ENCODE data around the gene NCK2. TPM values are rescaled to one million over a fixed set of nuclear protein-coding genes. Genes with fewer than 3 reads are reported as not detected.

The NCK2 gene
- polyA plus RNA-seq, 4 donors, result 59.6 to 124 (median 84.3) TPM

- Histone ChIP-seq H3K27me3 (ENCODE audit: control insufficient read depth in 3 of 3, insufficient read depth in 3 of 3, low read length in 3 of 3) (no peaks in the 10 kb centered on the region), H3K9me3 (ENCODE audit: control insufficient read depth in 2 of 2, insufficient read depth in 1 of 2, low read depth in 1 of 2, low read length in 1 of 2) (no peaks in the 10 kb centered on the region), H3K4me3 (ENCODE audit: low read depth in 1 of 3, low read length in 3 of 3) (no peak overlapping the region), H3K27ac (ENCODE audit: low read depth in 1 of 3, low read length in 2 of 3) (no peak overlapping the region), H3K36me3 (ENCODE audit: control insufficient read depth in 3 of 3, insufficient read depth in 2 of 3, low read depth in 1 of 3, low read length in 3 of 3) (peaks cover 0 to 54% (median 2%) of the 10 kb centered on the region in 3 donors), H3K4me1 (ENCODE audit: control insufficient read depth in 3 of 3, insufficient read depth in 2 of 3, low read depth in 1 of 3, low read length in 2 of 3) (peaks cover 0 to 13% (median 0%) of the 10 kb centered on the region in 3 donors)
- 82 to 87% (median 84%) methylated on average over 9 of the region's 9 CpGs for WGBS, 3 donors
- no peak for FAIRE-seq
- DNase-seq, result no peak
These were observed 120.7 kb downstream of the NCK2 start for GRCh38 chr2:105865222-105865913.

- WGBS, 3 donors, result 82 to 86% (median 86%) methylated on average over 13 of the region's 13 CpGs
- Histone ChIP-seq H3K4me1 (ENCODE audit: control insufficient read depth in 3 of 3, insufficient read depth in 2 of 3, low read depth in 1 of 3, low read length in 2 of 3) (peaks cover 0 to 13% (median 0%) of the 10 kb centered on the region in 3 donors), H3K27ac (ENCODE audit: low read depth in 1 of 3, low read length in 2 of 3) (no peak overlapping the region)
These were observed 121.8 kb downstream of the NCK2 start for GRCh38 chr2:105866216-105867185.

DNA sequence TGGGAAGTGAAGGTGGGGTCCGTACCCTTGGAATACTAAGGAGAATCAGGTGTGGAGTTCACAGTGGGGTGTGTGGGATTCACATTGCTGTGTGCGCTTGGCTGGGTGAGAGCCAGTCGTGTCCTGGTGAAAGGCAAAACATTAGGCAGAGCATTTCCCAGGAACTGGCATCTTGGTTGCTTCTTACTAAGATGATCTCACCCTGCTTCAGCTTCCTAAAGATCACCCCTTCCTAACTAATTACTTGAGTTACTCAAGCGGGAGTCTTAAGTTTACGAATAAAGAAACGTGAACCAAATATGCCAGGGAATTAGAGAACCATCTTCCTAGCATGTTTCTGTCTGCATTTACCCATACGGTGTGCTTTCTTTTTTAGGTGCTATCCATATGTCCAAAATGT, 122.9 kb downstream of the NCK2 start:
- FAIRE-seq, result no peak
- no peak overlapping the region for H3K27ac ChIP-seq (ENCODE audit: low read depth in 1 of 3, low read length in 2 of 3)
- no peaks in the 10 kb centered on the region for H3K9me3 ChIP-seq (ENCODE audit: control insufficient read depth in 2 of 2, insufficient read depth in 1 of 2, low read depth in 1 of 2, low read length in 1 of 2)
- peaks cover 0 to 57% (median 2%) of the 10 kb centered on the region in 3 donors for H3K36me3 ChIP-seq (ENCODE audit: control insufficient read depth in 3 of 3, insufficient read depth in 2 of 3, low read depth in 1 of 3, low read length in 3 of 3)
- H3K27me3 ChIP-seq (ENCODE audit: control insufficient read depth in 3 of 3, insufficient read depth in 3 of 3, low read length in 3 of 3), result no peaks in the 10 kb centered on the region
- peaks cover 0 to 13% (median 0%) of the 10 kb centered on the region in 3 donors for H3K4me1 ChIP-seq (ENCODE audit: control insufficient read depth in 3 of 3, insufficient read depth in 2 of 3, low read depth in 1 of 3, low read length in 2 of 3)
- WGBS, 3 donors, result 67 to 82% (median 79%) methylated on average over 7 of the region's 7 CpGs
- DNase-seq, result no peak
- no peak overlapping the region for H3K4me3 ChIP-seq (ENCODE audit: low read depth in 1 of 3, low read length in 3 of 3)

More at GRCh38 chr2:105866216-105867185, 121.8 kb downstream of the NCK2 start:
- no peak overlapping the region for H3K4me3 ChIP-seq (ENCODE audit: low read depth in 1 of 3, low read length in 3 of 3)
- no peaks in the 10 kb centered on the region for H3K27me3 ChIP-seq (ENCODE audit: control insufficient read depth in 3 of 3, insufficient read depth in 3 of 3, low read length in 3 of 3)
- no peaks in the 10 kb centered on the region for H3K9me3 ChIP-seq (ENCODE audit: control insufficient read depth in 2 of 2, insufficient read depth in 1 of 2, low read depth in 1 of 2, low read length in 1 of 2)
- no peak for FAIRE-seq
- DNase-seq, result no peak
- H3K36me3 ChIP-seq (ENCODE audit: control insufficient read depth in 3 of 3, insufficient read depth in 2 of 3, low read depth in 1 of 3, low read length in 3 of 3), result peaks cover 0 to 58% (median 2%) of the 10 kb centered on the region in 3 donors

GRCh38 chr2:105868060-105868459, 123.3 kb downstream of the NCK2 start:
- FAIRE-seq, result no peak
- Histone ChIP-seq H3K36me3 (ENCODE audit: control insufficient read depth in 3 of 3, insufficient read depth in 2 of 3, low read depth in 1 of 3, low read length in 3 of 3) (peaks cover 0 to 59% (median 2%) of the 10 kb centered on the region in 3 donors), H3K9me3 (ENCODE audit: control insufficient read depth in 2 of 2, insufficient read depth in 1 of 2, low read depth in 1 of 2, low read length in 1 of 2) (no peaks in the 10 kb centered on the region), H3K27me3 (ENCODE audit: control insufficient read depth in 3 of 3, insufficient read depth in 3 of 3, low read length in 3 of 3) (no peaks in the 10 kb centered on the region), H3K4me1 (ENCODE audit: control insufficient read depth in 3 of 3, insufficient read depth in 2 of 3, low read depth in 1 of 3, low read length in 2 of 3) (peaks cover 0 to 13% (median 3%) of the 10 kb centered on the region in 3 donors), H3K27ac (ENCODE audit: low read depth in 1 of 3, low read length in 2 of 3) (peak overlapping the region in 1 of 3 donors; percentile 1), H3K4me3 (ENCODE audit: low read depth in 1 of 3, low read length in 3 of 3) (no peak overlapping the region)
- peak in 1 of 2 donors; percentile 68 for DNase-seq
- WGBS, 3 donors, result 13 to 43% (median 31%) methylated on average over 6 of the region's 6 CpGs

DNA sequence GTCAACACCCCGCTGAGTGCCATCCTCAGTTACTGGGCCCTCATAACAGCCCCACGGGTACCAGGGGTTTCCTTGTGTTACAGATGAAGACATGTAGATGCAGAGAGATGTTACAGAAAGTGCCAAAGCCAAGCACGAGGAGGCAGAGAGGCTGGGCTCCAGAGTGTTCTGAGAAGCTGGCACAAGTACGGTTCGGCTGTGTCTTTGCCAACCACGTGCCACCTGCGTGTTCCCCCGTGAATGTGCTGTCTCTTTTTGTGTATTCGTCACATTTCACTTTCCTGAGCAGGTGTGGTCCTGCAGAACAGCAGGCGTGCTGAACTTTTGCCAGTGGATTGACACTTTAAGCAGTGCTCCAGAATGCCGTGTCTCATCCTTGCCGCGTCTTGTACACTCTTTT, 124.6 kb downstream of the NCK2 start:
- H3K27ac ChIP-seq (ENCODE audit: low read depth in 1 of 3, low read length in 2 of 3), result no peak overlapping the region
- FAIRE-seq (no peak), DNase-seq (no peak)
- H3K27me3 ChIP-seq (ENCODE audit: control insufficient read depth in 3 of 3, insufficient read depth in 3 of 3, low read length in 3 of 3), result no peaks in the 10 kb centered on the region
- peaks cover 0 to 58% (median 2%) of the 10 kb centered on the region in 3 donors for H3K36me3 ChIP-seq (ENCODE audit: control insufficient read depth in 3 of 3, insufficient read depth in 2 of 3, low read depth in 1 of 3, low read length in 3 of 3)
- WGBS, 3 donors, result 80 to 91% (median 86%) methylated on average over 13 of the region's 13 CpGs
- H3K9me3 ChIP-seq (ENCODE audit: control insufficient read depth in 2 of 2, insufficient read depth in 1 of 2, low read depth in 1 of 2, low read length in 1 of 2), result no peaks in the 10 kb centered on the region
- peaks cover 0 to 21% (median 9%) of the 10 kb centered on the region in 3 donors for H3K4me1 ChIP-seq (ENCODE audit: control insufficient read depth in 3 of 3, insufficient read depth in 2 of 3, low read depth in 1 of 3, low read length in 2 of 3)
- H3K4me3 ChIP-seq (ENCODE audit: low read depth in 1 of 3, low read length in 3 of 3), result no peak overlapping the region

DNA sequence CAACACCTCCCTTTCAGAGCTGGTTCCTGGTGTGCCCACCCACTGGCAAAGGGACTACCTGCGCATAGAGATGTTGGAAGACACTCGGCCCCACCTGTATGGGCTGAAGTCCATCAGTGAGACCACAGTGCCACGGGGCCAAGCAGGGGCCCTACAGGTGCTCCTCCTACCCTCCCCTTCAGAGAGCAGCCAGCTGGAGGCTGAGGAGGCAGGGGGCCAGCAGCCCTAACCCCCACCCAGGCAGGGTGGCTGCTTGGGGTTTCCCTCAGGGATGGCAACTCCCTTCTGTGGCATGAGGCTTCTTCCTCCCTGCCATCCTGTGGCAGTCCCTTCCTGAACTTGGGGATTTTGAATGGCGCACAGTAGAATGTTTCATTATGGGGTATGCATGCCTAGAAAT, 125.3 kb downstream of the NCK2 start:
- H3K27me3 ChIP-seq (ENCODE audit: control insufficient read depth in 3 of 3, insufficient read depth in 3 of 3, low read length in 3 of 3), result no peaks in the 10 kb centered on the region
- FAIRE-seq, result no peak
- WGBS, 3 donors, result 87 to 93% (median 90%) methylated on average over 4 of the region's 4 CpGs
- no peak overlapping the region for H3K4me3 ChIP-seq (ENCODE audit: low read depth in 1 of 3, low read length in 3 of 3)
- H3K36me3 ChIP-seq (ENCODE audit: control insufficient read depth in 3 of 3, insufficient read depth in 2 of 3, low read depth in 1 of 3, low read length in 3 of 3), result peaks cover 0 to 53% (median 2%) of the 10 kb centered on the region in 3 donors
- peaks cover 0 to 21% (median 9%) of the 10 kb centered on the region in 3 donors for H3K4me1 ChIP-seq (ENCODE audit: control insufficient read depth in 3 of 3, insufficient read depth in 2 of 3, low read depth in 1 of 3, low read length in 2 of 3)
- H3K27ac ChIP-seq (ENCODE audit: low read depth in 1 of 3, low read length in 2 of 3), result no peak overlapping the region
- no peaks in the 10 kb centered on the region for H3K9me3 ChIP-seq (ENCODE audit: control insufficient read depth in 2 of 2, insufficient read depth in 1 of 2, low read depth in 1 of 2, low read length in 1 of 2)
- DNase-seq, result no peak

DNA sequence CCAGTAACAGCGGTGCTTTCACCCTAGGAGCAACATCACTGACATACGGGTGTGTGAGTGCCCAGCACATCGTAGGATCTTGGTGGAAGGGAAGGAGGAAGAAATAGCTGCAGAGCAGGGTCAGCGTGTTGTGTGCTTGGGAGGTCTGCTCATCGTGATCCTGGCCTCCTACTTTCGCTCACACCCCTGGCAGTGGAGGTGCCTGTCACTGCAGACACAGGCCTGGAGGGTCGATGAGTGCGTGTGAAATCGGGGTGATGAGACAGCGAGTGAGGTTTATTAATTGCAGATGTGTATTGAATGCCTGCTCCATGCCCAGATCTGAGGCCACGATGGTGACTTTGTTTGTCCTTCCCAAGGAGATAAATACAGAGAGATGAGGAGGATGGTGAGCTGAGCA, 126.1 kb downstream of the NCK2 start:
- FAIRE-seq (no peak), DNase-seq (no peak)
- no peaks in the 10 kb centered on the region for H3K27me3 ChIP-seq (ENCODE audit: control insufficient read depth in 3 of 3, insufficient read depth in 3 of 3, low read length in 3 of 3)
- WGBS, 3 donors, result 91 to 94% (median 94%) methylated on average over 11 of the region's 11 CpGs
- H3K27ac ChIP-seq (ENCODE audit: low read depth in 1 of 3, low read length in 2 of 3), result no peak overlapping the region
- H3K4me1 ChIP-seq (ENCODE audit: control insufficient read depth in 3 of 3, insufficient read depth in 2 of 3, low read depth in 1 of 3, low read length in 2 of 3), result peaks cover 0 to 21% (median 9%) of the 10 kb centered on the region in 3 donors
- no peaks in the 10 kb centered on the region for H3K9me3 ChIP-seq (ENCODE audit: control insufficient read depth in 2 of 2, insufficient read depth in 1 of 2, low read depth in 1 of 2, low read length in 1 of 2)
- H3K4me3 ChIP-seq (ENCODE audit: low read depth in 1 of 3, low read length in 3 of 3), result no peak overlapping the region
- H3K36me3 ChIP-seq (ENCODE audit: control insufficient read depth in 3 of 3, insufficient read depth in 2 of 3, low read depth in 1 of 3, low read length in 3 of 3), result peaks cover 0 to 54% (median 2%) of the 10 kb centered on the region in 3 donors

- Histone ChIP-seq H3K9me3 (ENCODE audit: control insufficient read depth in 2 of 2, insufficient read depth in 1 of 2, low read depth in 1 of 2, low read length in 1 of 2) (no peaks in the 10 kb centered on the region), H3K36me3 (ENCODE audit: control insufficient read depth in 3 of 3, insufficient read depth in 2 of 3, low read depth in 1 of 3, low read length in 3 of 3) (peaks cover 0 to 62% (median 2%) of the 10 kb centered on the region in 3 donors), H3K4me1 (ENCODE audit: control insufficient read depth in 3 of 3, insufficient read depth in 2 of 3, low read depth in 1 of 3, low read length in 2 of 3) (peaks cover 0 to 21% (median 9%) of the 10 kb centered on the region in 3 donors), H3K27me3 (ENCODE audit: control insufficient read depth in 3 of 3, insufficient read depth in 3 of 3, low read length in 3 of 3) (no peaks in the 10 kb centered on the region), H3K27ac (ENCODE audit: low read depth in 1 of 3, low read length in 2 of 3) (no peak overlapping the region), H3K4me3 (ENCODE audit: low read depth in 1 of 3, low read length in 3 of 3) (no peak overlapping the region)
- no peak for DNase-seq
- 77 to 91% (median 82%) methylated on average over 14 of the region's 14 CpGs for WGBS, 3 donors
- no peak for FAIRE-seq
These were observed 127.5 kb downstream of the NCK2 start for GRCh38 chr2:105872142-105872728.

Measured in small intestine (tissue), 7 donors.